H1 (cell line): ENCODE measurements around the gene RAB8B. TPM values are rescaled to one million over a fixed set of nuclear protein-coding genes. Genes with fewer than 3 reads are reported as not detected.

Experiments
- CTCF ChIA-PET: fragments of 300-600 bp; sonication (Branson Sonifier 250); formaldehyde crosslinking; loops from one replicate; lab custom pipeline; 2021; ENCODE audit not compliant: partially characterized antibody; lab: Charles Lee
- POLR2A ChIA-PET: fragments of 300-600 bp; sonication (Branson Sonifier 250); formaldehyde crosslinking; loops from one replicate; lab custom pipeline; 2021; ENCODE audit warnings: inconsistent platforms; ENCODE audit not compliant: partially characterized antibody; lab: Charles Lee
- DNase-seq, 2 experiments: peaks; one replicate each; pipeline versions ENCODE4 v3.0.0 to v3.0.0-alpha.2; 2010 to 2022; ENCODE audit warnings: low spot score in 2 of 2, low read depth in 1 of 2, mixed read lengths in 1 of 2
- FAIRE-seq: peaks from 2 replicates; lab custom pipeline; 2011; peaks lifted over from hg19 to GRCh38; lab: Jason Lieb, UNC
- H2AFZ ChIP-seq: 2 replicates; pipeline ENCODE4 v1.8.1; 2012; ENCODE audit warnings: low read length, inconsistent platforms
- H2AK5ac ChIP-seq: 2 replicates; pipeline ENCODE4 v1.6.1; 2013; ENCODE audit warnings: low read depth, low read length
- H2BK120ac ChIP-seq: replicated peaks from 2 replicates; pipeline ENCODE3; 2013; ENCODE audit warnings: low read depth, low read length, inconsistent platforms
- H2BK12ac ChIP-seq: 2 replicates; pipeline ENCODE4 v1.6.1; 2013; ENCODE audit warnings: low read depth, low read length
- H2BK15ac ChIP-seq: 2 replicates; pipeline ENCODE4 v1.6.1; 2013; ENCODE audit warnings: low read length
- H2BK20ac ChIP-seq: 2 replicates; pipeline ENCODE4 v1.6.1; 2013; ENCODE audit warnings: low read length
- H2BK5ac ChIP-seq: 2 replicates; pipeline ENCODE4 v1.6.1; 2013; ENCODE audit warnings: low read depth, low read length
- H3K14ac ChIP-seq: 2 replicates; pipeline ENCODE4 v1.6.1; 2013; ENCODE audit warnings: inconsistent platforms; ENCODE audit not compliant: insufficient read length
- H3K18ac ChIP-seq: 2 replicates; pipeline ENCODE4 v1.6.1; 2013; ENCODE audit warnings: low read length; ENCODE audit errors: extremely low read depth
- H3K23ac ChIP-seq: 2 replicates; pipeline ENCODE4 v1.6.1; 2013; ENCODE audit warnings: inconsistent platforms; ENCODE audit not compliant: insufficient read length
- H3K23me2 ChIP-seq: 2 replicates; pipeline ENCODE4 v1.6.1; 2013; ENCODE audit warnings: low read depth, low read length
- H3K27ac ChIP-seq: 2 replicates; pipeline ENCODE4 v1.6.1; 2011; ENCODE audit warnings: low read depth, low read length, inconsistent platforms
- H3K27me3 ChIP-seq, 4 experiments: replicated peaks in 1 of 4; 1 replicate in 1 of 4; 2 replicates in 3 of 4; pipeline versions ENCODE4 v1.6.1 to v1.8.1; 2011 to 2013; ENCODE audit warnings: low read length in 3 of 4, mild to moderate bottlenecking in 3 of 4, inconsistent platforms in 2 of 4, mixed read lengths in 2 of 4, moderate library complexity in 1 of 4; ENCODE audit not compliant: control insufficient read depth in 3 of 4, insufficient read depth in 3 of 4; ENCODE audit errors: extremely low read depth in 1 of 4
- H3K36me3 ChIP-seq, 4 experiments: 2 replicates each; pipeline versions ENCODE4 v1.6.1 to v1.8.1; 2011 to 2013; ENCODE audit warnings: mild to moderate bottlenecking in 4 of 4, low read length in 3 of 4, moderate library complexity in 2 of 4, control low read depth in 1 of 4, inconsistent platforms in 1 of 4; ENCODE audit not compliant: insufficient read depth in 4 of 4, control insufficient read depth in 2 of 4
- H3K4ac ChIP-seq: replicated peaks from 2 replicates; pipeline ENCODE3; 2013; ENCODE audit warnings: low read length, low read depth, mixed read lengths, inconsistent platforms; ENCODE audit not compliant: insufficient read length
- H3K4me1 ChIP-seq, 4 experiments: replicated peaks in 1 of 4; 1 replicate in 1 of 4; 2 replicates in 3 of 4; pipeline versions ENCODE4 v1.6.1 to v1.8.1; 2011 to 2013; ENCODE audit warnings: low read length in 3 of 4, inconsistent platforms in 2 of 4, mixed read lengths in 1 of 4; ENCODE audit not compliant: insufficient read depth in 4 of 4, control insufficient read depth in 3 of 4
- H3K4me2 ChIP-seq, 2 experiments: 2 replicates each; pipeline versions ENCODE4 v1.6.1 to v1.8.1; 2011 to 2013; ENCODE audit warnings: low read depth in 2 of 2, low read length in 2 of 2, control low read depth in 1 of 2, inconsistent platforms in 1 of 2, mild to moderate bottlenecking in 1 of 2; ENCODE audit not compliant: insufficient read depth in 1 of 2
- H3K4me3 ChIP-seq, 4 experiments: fragments of 200-600, 300-600 bp in 1 of 4; sonication (generic), shearing (Covaris generic), sonication (Bioruptor Twin) in 1 of 4; 2 replicates each; pipeline versions ENCODE4 v1.5.1 to v1.8.1; 2011 to 2016; ENCODE audit warnings: low read length in 4 of 4, low read depth in 3 of 4, control low read depth in 2 of 4, inconsistent platforms in 2 of 4, mild to moderate bottlenecking in 2 of 4, mixed read lengths in 1 of 4, moderate library complexity in 1 of 4; ENCODE audit not compliant: insufficient read depth in 2 of 4; ENCODE audit errors: extremely low read depth in 1 of 4
- H3K56ac ChIP-seq: replicated peaks from 2 replicates; pipeline ENCODE3; 2013; ENCODE audit warnings: low read depth, mild to moderate bottlenecking, mixed read lengths, low read length, inconsistent platforms; ENCODE audit not compliant: insufficient read length
- H3K79me1 ChIP-seq: 2 replicates; pipeline ENCODE4 v1.6.1; 2013; ENCODE audit warnings: low read depth, low read length, control low read depth
- H3K79me2 ChIP-seq, 2 experiments: 2 replicates each; pipeline versions ENCODE4 v1.6.1 to v1.8.1; 2012 to 2013; ENCODE audit warnings: low read length in 2 of 2, mild to moderate bottlenecking in 2 of 2, inconsistent platforms in 1 of 2; ENCODE audit not compliant: insufficient read depth in 2 of 2, control insufficient read depth in 1 of 2
- H3K9ac ChIP-seq, 4 experiments: replicated peaks in 1 of 4; 1 replicate in 1 of 4; 2 replicates in 3 of 4; pipeline versions ENCODE4 v1.6.1 to v1.8.1; 2011 to 2013; ENCODE audit warnings: low read depth in 3 of 4, low read length in 3 of 4, control low read depth in 2 of 4, mild to moderate bottlenecking in 2 of 4, moderate library complexity in 2 of 4, inconsistent platforms in 1 of 4; ENCODE audit errors: extremely low read depth in 1 of 4
- H3K9me3 ChIP-seq, 2 experiments: 2 replicates each; pipeline versions ENCODE4 v1.6.1 to v1.8.1; 2012 to 2013; ENCODE audit warnings: mild to moderate bottlenecking in 2 of 2, moderate library complexity in 2 of 2, control low read depth in 1 of 2, inconsistent platforms in 1 of 2, low read depth in 1 of 2, low read length in 1 of 2, mixed read lengths in 1 of 2; ENCODE audit not compliant: insufficient read depth in 2 of 2
- H4K20me1 ChIP-seq, 2 experiments: replicated peaks in 1 of 2; 2 replicates each; pipeline versions ENCODE3 to v1.8.1; 2011 to 2013; ENCODE audit warnings: inconsistent platforms in 2 of 2, low read length in 2 of 2, mild to moderate bottlenecking in 1 of 2; ENCODE audit not compliant: insufficient read depth in 2 of 2, control insufficient read depth in 1 of 2
- H4K5ac ChIP-seq: 2 replicates; pipeline ENCODE4 v1.6.1; 2013; ENCODE audit warnings: low read length, low read depth, mixed read lengths, inconsistent platforms; ENCODE audit not compliant: insufficient read length
- H4K8ac ChIP-seq: 2 replicates; pipeline ENCODE4 v1.8.0; 2013; ENCODE audit warnings: mild to moderate bottlenecking, moderate library complexity, low read length, inconsistent platforms; ENCODE audit not compliant: insufficient read depth; ENCODE audit errors: extremely low read depth
- H4K91ac ChIP-seq: replicated peaks from 2 replicates; pipeline ENCODE3; 2013; ENCODE audit warnings: low read length, mixed read lengths, inconsistent platforms; ENCODE audit not compliant: insufficient read length
- BCL11A ChIP-seq, 2 experiments: IDR thresholded peaks; one replicate each; pipeline ENCODE4 v1.6.1; 2011; ENCODE audit warnings: low read depth in 2 of 2, low read length in 2 of 2, mild to moderate bottlenecking in 2 of 2
- EP300 ChIP-seq, 2 experiments: IDR thresholded peaks; 1 replicate in 1 of 2; 2 replicates in 1 of 2; pipeline ENCODE4 v1.6.1; 2011 to 2012; ENCODE audit warnings: low read depth in 2 of 2, low read length in 2 of 2, mild to moderate bottlenecking in 2 of 2, borderline replicate concordance in 1 of 2, inconsistent platforms in 1 of 2, moderate library complexity in 1 of 2
- GTF2F1 ChIP-seq: IDR thresholded peaks from 2 replicates; pipeline ENCODE4 v1.6.1; 2012; ENCODE audit warnings: low read depth, low read length, improper control_type of control experiment, borderline replicate concordance
- HDAC6 ChIP-seq: IDR thresholded peaks from one replicate; pipeline ENCODE4 v1.7.1; 2012; ENCODE audit warnings: low read depth, mild to moderate bottlenecking, inconsistent platforms, low read length, moderate library complexity
- KDM4A ChIP-seq: IDR thresholded peaks from one replicate; pipeline ENCODE4 v1.7.1; 2012; ENCODE audit warnings: low read depth, mild to moderate bottlenecking, moderate library complexity, low read length, inconsistent platforms; ENCODE audit not compliant: severe bottlenecking
- KDM5A ChIP-seq: fragments of 200-600 bp; IDR thresholded peaks from 2 replicates; pipeline ENCODE4 v1.7.1; 2012; ENCODE audit warnings: mild to moderate bottlenecking, low read length, inconsistent platforms, mixed read lengths
- NANOG ChIP-seq: IDR thresholded peaks from 2 replicates; pipeline ENCODE4 v1.6.1; 2011; ENCODE audit warnings: low read length, low read depth, mild to moderate bottlenecking, inconsistent platforms; ENCODE audit not compliant: insufficient read depth, poor library complexity, severe bottlenecking
- NRF1 ChIP-seq: IDR thresholded peaks from 2 replicates; pipeline ENCODE4 v1.6.1; 2011; ENCODE audit warnings: mild to moderate bottlenecking, low read depth, low read length, improper control_type of control experiment
- POLR2A ChIP-seq, 2 experiments: IDR thresholded peaks; 1 replicate in 1 of 2; 2 replicates in 1 of 2; pipeline ENCODE4 v1.6.1; 2011; ENCODE audit warnings: low read depth in 2 of 2, low read length in 2 of 2, mild to moderate bottlenecking in 2 of 2; ENCODE audit errors: control extremely low read depth in 1 of 2
- RXRA ChIP-seq: IDR thresholded peaks from 2 replicates; pipeline ENCODE4 v1.6.1; 2011; ENCODE audit warnings: low read depth, mild to moderate bottlenecking, low read length, moderate library complexity; ENCODE audit not compliant: insufficient read depth
- SAP30 ChIP-seq: fragments of 300-600 bp; sonication (generic); IDR thresholded peaks from 2 replicates; pipeline ENCODE4 v1.7.1; 2012; ENCODE audit warnings: low read length, moderate library complexity, mild to moderate bottlenecking, inconsistent platforms; ENCODE audit not compliant: insufficient read depth, insufficient replicate concordance
- SP1 ChIP-seq: IDR thresholded peaks from 2 replicates; pipeline ENCODE4 v1.6.1; 2011; ENCODE audit warnings: low read depth, low read length
- SP4 ChIP-seq: IDR thresholded peaks from 2 replicates; pipeline ENCODE4 v1.6.1; 2012; ENCODE audit warnings: low read length, inconsistent platforms
- TBP ChIP-seq: IDR thresholded peaks from 2 replicates; pipeline ENCODE4 v1.6.1; 2011; ENCODE audit warnings: low read depth, low read length, improper control_type of control experiment
- TEAD4 ChIP-seq: IDR thresholded peaks from 2 replicates; pipeline ENCODE4 v1.6.1; 2012; ENCODE audit warnings: low read depth, low read length, inconsistent platforms, mixed read lengths
- WGBS, 2 experiments: shearing (Covaris generic) in 1 of 2; methylation state at CpG; one replicate each; pipeline versions ENCODE4 v1.1.6 to v1.1.7; 2013 to 2015; ENCODE audit warnings: low lambda C conversion rate in 2 of 2, mixed read lengths in 2 of 2, inconsistent platforms in 1 of 2, low coverage in 1 of 2, missing lambda C conversion rate in 1 of 2; ENCODE audit not compliant: insufficient replicate concordance in 2 of 2, insufficient coverage in 1 of 2, insufficient read length in 1 of 2; ENCODE audit errors: extremely low coverage in 1 of 2, missing lambda C conversion rate in 1 of 2; 5-methylcytosine and 5-hydroxymethylcytosine counted together
- polyA plus RNA-seq, 7 experiments: library from polyadenylated mRNA; depleted of rRNA in 3 of 7; stranded (reverse) in 5 of 7; unstranded in 2 of 7; fragments of >200 nt in 5 of 7; fragments of 200-250 nt in 2 of 7; gene quantifications; 1 replicate in 5 of 7; 2 replicates in 1 of 7; 4 replicates in 1 of 7; pipeline versions ENCODE4 v1.2.1 to v1.2.3, GENCODE V29; 2011 to 2013; ENCODE audit warnings: missing spikeins in 2 of 7, mixed read lengths in 2 of 7
- total RNA-seq: library from RNA; stranded (reverse); fragmentation: NEBNext Ultra II Directional; extraction: Animal tissue kit (Norgen Biotek cat#: 25700); gene quantifications from 2 replicates; pipeline ENCODE4 v1.2.1, GENCODE V29; 2021

The RAB8B gene
- total and polyA plus RNA-seq, 2 of the 8 experiments (the other 6 are each of a cell fraction or from before 2014, with no cell fraction given) = 9.5 to 47.8 TPM

DNA sequence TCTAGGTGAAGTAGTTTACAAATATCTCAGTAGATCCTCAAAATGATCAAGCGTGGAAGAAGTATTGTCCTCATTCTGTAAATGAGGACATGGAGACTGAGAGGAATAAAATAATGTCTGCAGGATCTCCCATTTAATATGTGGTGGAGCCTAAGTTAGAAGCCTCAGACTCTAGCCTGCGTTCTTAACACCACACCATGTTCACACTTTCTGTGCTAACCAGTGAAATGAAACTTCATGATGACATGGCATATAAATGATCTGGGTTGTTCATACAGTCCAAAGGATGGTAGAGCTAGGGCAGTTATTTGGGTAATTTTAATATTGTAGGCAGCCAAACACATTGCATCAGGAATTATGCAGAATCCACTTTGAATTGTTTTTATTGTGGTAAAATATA is 62.9 kb downstream of the RAB8B start:
- Histone ChIP-seq H2BK120ac (no peak overlapping the region), H3K4ac (no peak overlapping the region), H3K18ac (no peak overlapping the region), H2BK20ac (no peak overlapping the region), H2BK12ac (no peak overlapping the region), H3K4me2 (no peak overlapping the region), H3K56ac (no peak overlapping the region), H3K9me3 (no peaks in the 10 kb centered on the region), H3K4me3 (no peak overlapping the region), H3K23ac (no peak overlapping the region), H4K91ac (no peak overlapping the region), H3K9ac (no peak overlapping the region), H4K20me1 (no peaks in the 10 kb centered on the region), H3K14ac (no peak overlapping the region), H2AK5ac (no peak overlapping the region), H3K4me1 (peaks cover 0 to 10% (median 4%) of the 10 kb centered on the region in 4 experiments; a peak in 4 of 7 replicates), H2BK15ac (no peak overlapping the region), H3K27me3 (no peaks in the 10 kb centered on the region), H2AFZ (no peak overlapping the region), H3K79me2 (no peaks in the 10 kb centered on the region), H4K5ac (no peak overlapping the region), H3K36me3 (peaks cover 2 to 5% (median 4%) of the 10 kb centered on the region in 4 experiments; a peak in 4 of 8 replicates), H2BK5ac (no peak overlapping the region), H3K23me2 (no peaks in the 10 kb centered on the region), H4K8ac (no peak overlapping the region), H3K27ac (no peak overlapping the region), H3K79me1 (no peaks in the 10 kb centered on the region)
- CTCF ChIA-PET = interaction anchor here (0.7 kb wide), 1 partner anchor 14 kb away, joined by 3 read pairs; no protein-coding TSS in a partner anchor
- FAIRE-seq = no peak
- POLR2A ChIA-PET = interaction anchor here (0.5 kb wide), 1 partner anchor 886 kb away, joined by 3 read pairs; no protein-coding TSS in a partner anchor
- DNase-seq = no peak
- WGBS, 2 experiments = 92% methylated on average over 2 of the region's 2 CpGs; no CpG with 5 or more reads in 1 of the 2 experiments
- TF ChIP-seq NANOG (no peak), GTF2F1 (no peak), SAP30 (no peak), HDAC6 (no peak), SP1 (no peak), NRF1 (no peak), BCL11A (IDR thresholded peaks at IDR 0.05; ENCODE audit: low read depth in 2 of 2, low read length in 2 of 2) (no peak), EP300 (IDR thresholded peaks at IDR 0.05; ENCODE audit: borderline replicate concordance in 1 of 2, low read depth in 2 of 2, low read length in 2 of 2) (no peak), TBP (no peak), RXRA (no peak), SP4 (no peak), KDM4A (no peak), POLR2A (IDR thresholded peaks at IDR 0.05; ENCODE audit: control extremely low read depth in 1 of 2, low read depth in 2 of 2, low read length in 2 of 2) (no peak), TEAD4 (no peak), KDM5A (no peak)
